HG02970 (cell line): ENCODE measurements around the gene WDFY4.

ENCODE experiments used
- ATAC-seq: cut with Tn5 transposase; IDR thresholded peaks from one replicate; pipeline ENCODE4 v1.9.1; 2021; ENCODE audit warnings: mild to moderate bottlenecking, moderate library complexity, moderate number of reproducible peaks; ENCODE audit not compliant: unreplicated experiment, low FRiP score

Gene WDFY4

DNA sequence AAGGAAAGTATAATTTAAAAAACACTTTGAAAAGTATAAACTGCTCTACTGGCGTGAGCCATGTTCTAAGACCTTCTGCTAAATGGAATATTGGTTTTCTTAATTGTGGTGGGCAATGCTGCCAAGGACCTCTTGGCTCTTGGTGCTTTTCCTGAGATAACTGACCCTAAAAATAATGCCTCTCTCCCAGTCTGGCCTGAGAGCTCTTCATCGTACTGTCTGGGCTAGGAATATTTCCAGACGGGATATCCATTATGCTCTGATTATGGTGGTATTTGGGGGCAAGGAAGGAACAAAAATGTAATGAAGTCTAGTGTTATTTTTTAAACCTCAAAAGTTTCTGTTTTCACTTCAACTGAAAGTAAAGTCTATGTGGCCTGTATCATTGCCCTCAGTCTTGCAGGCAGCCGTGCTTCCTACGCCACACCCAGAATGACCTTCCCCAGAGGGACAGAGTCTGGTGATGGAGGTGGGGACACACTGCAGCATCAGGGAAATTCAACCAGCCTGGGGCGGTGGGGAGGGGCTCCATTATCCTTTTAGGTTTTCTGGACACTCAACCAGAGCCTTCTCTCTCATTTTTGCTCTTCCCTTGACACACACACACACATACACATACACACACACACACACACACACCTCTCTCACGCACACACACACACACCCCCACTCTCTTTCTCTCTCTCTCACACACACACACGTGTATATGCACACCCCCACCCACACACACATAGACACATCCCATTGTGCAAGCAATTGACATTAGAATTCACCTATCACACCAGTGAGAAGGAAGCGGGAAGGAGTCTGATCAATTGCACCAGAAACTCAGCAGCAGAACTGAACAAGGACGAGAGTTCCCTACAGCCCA is 155.4 kb downstream of the WDFY4 start:
- ATAC-seq, result no peak

DNA sequence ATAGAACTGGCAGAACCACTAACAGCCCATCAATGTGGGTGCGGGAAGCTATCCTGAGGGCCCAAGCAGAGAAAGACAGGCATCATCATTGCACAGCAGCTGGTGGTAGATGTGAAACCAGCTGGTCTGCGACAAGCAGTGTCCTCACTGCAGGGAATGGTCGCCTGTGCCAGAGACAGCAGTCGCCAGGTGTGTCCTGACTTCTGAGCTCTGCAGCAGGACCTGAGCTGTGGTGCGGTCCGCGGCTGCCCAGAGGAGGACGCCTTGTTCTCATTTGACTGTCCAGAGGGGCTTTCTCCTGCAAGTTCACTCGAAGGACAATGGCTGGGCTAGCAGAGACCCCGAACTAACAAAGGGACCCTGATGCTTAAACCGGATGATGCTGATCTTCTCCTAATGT is 157.6 kb downstream of the WDFY4 start:
- no peak for ATAC-seq

DNA sequence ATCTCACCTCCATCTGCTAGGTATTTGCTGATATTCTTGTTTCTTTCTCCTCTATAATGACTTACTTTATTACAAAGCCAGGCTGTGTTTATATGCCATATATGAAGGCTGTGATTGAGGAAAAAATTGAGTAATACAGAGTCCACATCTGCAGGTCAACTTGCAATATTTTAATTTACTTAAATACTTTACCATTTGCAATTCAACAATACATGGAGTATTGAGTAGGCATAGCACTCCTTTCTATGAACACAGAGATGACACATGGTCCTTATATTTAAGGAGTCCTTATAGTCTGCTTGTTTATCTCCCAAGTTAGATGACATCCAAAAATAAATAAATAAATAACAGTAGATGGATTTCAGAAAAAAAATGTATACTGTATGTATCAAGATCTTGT is 158.5 kb downstream of the WDFY4 start:
- no peak for ATAC-seq

DNA sequence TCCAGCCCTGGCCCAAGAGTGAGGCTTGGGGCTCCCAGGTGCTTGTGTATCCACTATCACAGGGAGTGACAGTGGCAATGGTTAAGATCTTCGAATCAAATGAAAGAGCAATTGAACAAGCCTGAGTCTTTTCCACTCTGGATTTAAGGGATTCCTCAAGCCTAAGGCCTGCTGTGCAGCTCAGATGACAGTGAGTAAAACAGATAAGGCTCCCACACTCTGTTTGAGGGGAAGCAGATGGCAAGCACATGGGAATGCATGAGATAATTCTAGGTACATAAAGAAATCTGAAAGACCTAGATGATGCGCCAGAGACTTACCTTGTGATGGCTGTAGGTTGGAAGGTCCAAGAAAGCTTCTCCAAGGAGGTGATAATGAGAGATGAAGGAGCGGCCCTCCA is 159.9 kb downstream of the WDFY4 start:
- no peak for ATAC-seq

DNA sequence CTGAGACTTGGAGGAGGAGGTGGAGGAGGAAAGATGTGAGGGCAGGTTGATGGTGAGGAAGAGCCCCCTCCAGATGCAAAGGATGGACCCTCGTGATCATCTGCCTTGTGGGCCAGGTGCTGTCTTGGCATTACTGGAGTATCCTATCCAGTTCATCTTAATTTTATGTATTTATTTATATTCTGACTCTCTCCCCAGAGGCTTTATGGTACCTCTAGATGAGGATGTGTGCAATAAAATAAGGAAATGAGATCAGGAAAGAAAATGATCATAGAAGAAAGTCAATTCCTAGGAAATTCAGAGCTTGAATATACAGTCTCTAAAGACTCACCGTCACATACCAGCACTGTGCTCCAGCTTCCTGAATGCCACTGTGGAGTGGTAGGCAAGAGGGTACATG is 160.8 kb downstream of the WDFY4 start:
- ATAC-seq, result no peak

DNA sequence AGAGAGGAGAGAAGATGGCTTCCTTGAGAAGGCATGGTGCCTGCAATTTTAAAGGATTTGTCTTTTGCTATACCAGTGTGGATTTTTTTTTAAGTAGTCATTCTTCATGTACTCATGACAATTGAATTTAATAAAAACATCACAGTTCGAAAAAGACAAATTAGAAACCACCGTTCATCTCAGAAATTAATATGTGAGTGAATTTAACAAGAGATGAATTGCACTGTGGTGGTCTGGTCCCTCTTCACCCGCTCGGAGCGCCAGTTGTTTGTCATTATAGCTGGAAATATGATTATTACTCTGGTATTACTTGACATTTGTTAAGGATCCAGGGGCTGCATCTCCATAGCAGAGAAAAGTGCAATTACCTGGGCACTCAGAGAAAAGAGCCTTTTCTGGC is 163.0 kb downstream of the WDFY4 start:
- ATAC-seq, result no peak

DNA sequence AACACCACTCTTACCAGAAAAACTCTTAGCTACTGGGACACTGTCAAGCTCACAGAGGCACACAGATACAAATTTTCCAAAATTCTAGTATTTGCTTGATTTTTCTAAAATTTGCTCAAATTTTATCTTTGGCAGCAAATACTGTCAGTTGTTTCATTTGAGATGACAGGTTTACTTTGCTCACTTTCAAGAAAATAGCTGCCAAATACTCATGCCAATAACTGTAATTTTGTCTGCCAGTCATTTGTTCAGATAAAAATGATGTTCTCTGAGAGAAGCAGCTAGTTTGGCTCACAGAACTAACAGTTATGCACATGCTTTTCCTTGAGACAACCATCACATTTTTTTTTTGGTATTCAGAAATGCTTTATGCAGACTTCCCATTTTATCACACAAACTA is 172.2 kb downstream of the WDFY4 start:
- no peak for ATAC-seq

DNA sequence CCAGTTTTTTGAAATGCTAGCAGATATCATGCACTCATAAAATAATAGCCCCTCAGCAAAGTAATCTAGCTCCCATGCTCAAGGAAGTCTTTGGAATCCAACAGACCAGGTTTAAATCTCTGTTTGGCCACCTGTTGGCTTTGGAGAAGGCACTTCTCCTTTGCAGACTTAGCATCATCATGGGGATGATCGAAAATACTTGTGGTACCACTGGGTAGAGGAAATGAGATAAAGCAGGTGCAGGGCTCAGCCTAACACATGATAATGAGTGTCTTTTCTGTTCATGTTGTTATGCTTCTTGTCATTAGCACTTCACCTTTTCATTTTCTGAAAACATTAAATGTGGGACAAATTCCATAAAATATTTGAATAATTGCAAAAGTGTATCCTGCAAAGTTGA is 187.6 kb downstream of the WDFY4 start:
- ATAC-seq, result no peak

DNA sequence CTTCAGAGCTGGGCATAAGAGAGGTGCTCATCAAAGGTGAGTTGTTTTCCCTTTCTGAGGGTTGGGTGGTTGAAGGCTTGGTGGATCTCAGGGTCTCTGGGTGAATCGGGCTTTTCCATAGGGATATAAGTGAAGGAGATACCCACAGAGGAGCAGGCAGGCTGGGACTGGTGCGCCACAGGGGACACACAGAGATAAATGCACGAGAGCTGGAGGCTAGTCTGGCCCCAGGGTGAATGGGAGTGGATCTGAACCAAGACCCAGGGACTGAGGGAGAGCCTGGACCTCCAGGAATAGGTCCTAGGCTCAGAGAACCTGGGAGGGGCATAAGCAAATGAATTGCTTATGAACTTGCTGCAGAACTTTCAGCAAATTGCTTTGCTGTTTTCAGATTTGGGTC is 193.4 kb downstream of the WDFY4 start:
- ATAC-seq, result no peak

DNA sequence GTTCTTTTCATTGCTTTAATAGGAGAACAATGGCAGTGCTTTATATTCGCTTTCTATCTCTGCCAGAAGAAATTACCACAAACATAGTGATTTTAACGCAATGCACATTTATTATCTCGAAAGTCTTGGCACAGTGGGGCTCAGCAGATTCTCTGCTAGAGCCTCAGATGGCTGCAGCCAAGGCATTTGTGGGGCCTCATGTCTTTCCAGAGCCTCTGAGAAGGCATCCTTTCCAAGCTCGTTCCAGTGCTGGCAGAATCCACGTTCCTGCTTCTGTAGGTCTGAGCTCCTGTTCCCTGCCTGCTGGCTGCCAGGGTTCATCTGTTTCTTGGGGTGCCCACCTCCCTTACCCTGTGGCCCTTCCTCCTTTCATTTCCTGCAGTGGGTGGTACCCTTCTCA is 194.8 kb downstream of the WDFY4 start:
- ATAC-seq, result no peak

DNA sequence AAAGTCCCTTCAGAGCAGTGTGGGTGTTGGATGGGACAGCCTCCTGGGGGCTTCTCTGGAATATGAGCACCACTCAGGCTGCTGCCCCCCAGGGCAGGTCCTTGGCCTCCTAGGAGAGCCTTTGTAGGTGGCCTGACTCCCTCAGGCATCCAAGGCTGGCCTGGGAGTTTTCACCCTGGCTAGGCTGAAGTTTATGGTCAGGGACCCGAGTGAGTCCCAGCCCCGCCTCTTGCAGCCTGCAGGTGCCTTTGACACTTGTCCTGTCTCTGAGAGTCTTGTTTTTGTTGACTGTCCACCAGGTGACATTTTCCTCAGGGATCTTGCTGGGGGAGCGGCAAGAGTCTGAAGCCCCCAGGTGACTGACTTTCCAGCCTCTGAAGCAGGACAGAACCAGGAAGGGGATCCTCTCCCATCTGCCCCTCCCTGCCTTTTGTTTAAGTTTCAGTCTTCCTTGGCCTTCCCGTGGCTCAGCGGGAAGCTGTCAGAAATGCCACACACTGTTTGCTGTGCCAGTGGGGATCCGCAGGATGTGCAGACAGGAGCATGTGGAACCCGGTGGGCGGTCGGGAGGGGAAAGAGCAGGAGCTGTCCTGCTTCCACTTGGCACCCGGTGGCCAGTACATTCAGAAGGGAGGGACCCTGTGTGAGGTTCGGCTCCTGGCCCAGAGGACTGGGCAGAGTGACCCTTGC is 195.5 kb downstream of the WDFY4 start:
- no peak for ATAC-seq

DNA sequence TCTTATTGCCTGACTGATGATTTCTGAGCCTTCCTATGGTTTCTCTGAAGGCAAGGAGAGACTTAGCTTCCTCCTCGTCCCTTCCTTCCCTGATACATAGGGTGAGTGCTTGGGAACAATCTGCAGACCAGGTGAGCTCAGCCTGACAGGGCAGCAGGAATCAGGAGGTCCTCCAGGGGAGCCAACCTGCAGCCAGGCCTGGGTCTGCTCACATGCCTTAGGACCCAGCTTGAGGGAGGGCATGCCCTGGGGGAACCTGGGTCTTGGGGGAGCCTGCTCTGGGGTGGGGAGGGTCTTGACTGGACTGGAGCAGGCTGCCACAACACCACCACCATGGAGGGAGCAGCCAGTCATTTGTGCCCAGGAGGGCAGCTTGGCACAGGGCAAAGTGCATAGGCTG is 197.3 kb downstream of the WDFY4 start:
- no peak for ATAC-seq

DNA sequence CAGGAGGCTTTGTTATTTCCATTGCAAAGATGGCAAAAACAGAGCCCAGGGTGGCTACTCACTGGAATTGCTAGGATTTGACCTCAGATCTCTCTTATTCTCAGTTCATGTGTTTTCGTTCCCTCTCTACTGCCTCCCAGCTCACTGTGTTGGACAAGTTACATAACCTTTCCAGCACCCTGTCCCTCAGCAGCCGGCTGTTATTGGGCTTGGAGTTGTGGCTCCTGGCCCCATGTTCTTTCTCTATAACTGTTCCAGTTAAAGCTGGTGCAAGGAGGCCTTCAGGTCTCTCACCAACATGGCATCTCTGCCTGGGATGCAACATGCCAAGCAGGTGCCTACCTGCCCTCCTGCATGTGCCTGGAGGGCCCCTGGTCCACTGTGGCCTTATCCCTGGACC is 198.2 kb downstream of the WDFY4 start:
- ATAC-seq, result no peak

DNA sequence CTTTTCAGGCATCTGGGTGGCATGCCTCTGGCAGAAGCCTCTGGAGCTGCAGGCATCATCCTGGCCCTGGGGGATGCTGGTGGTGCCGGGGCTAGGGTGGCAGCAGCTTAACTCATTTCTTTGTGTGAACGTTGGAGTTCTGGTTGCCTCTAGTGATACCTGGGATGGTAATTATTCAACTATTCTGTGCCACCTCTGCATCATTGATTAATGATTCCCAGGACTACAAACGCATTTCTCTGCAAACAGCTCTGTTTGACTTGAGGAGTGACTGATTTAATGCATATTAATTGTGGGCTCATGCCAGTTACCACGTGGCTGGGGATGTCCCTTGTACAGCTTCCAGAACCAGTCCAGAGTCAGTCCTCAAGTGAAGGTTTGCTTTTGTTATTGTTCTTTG is 199.0 kb downstream of the WDFY4 start:
- no peak for ATAC-seq

DNA sequence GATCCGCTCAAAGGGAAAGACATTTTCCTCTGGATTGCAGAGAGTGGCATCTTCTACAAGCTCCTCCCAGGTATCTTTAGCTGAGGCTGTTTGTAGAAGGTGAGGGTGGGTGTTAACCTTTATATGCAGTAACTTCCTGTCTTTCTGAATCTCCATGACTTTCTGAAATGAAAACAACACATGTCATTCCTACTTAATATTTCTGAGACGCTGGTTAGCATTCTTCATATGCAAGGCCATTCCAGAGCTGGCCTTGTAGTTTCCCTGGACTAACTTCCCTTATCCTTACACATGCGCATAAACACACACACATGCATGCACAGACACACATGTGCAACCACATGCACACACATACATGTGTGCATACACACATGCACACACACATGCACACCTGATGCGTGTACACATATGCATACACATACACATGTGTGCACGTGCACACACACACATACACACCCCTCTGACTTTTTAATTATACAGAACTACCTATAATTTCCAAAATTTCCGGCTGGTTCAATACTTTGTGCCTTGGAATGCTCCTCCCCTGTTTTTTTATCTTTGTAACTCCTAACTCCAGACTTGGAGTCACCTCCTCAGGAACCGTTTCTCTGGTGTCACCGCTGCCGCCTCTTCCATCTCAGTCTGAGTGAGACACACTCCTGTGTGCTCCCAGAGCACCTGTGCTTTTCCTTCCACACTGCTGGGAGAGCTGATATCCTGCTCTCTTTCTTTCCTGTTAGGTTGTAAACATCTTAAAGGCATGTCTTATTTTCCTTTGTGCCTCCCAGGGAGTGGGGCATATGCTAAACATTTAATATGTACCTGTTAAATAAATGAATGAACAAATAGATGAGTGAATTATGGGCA is 199.7 kb downstream of the WDFY4 start:
- no peak for ATAC-seq

DNA sequence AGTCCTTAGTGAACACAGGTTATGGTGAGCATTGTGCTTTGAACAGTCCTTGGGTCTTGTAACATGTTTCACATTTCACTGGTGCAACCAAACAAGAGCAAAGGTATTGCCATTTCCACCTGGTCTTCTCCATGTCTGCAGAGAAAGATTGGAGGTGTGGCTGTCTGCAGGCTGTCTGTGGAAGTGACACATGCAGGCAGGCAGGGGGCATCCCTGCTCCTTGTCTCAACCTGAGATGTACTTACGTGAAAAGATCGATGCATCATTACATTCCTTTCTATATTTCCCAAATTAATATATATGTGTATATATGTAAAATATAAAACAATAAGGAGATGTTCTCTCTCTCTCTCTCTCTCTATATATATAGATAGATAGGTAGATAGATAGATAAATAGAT is 200.7 kb downstream of the WDFY4 start:
- no peak for ATAC-seq

DNA sequence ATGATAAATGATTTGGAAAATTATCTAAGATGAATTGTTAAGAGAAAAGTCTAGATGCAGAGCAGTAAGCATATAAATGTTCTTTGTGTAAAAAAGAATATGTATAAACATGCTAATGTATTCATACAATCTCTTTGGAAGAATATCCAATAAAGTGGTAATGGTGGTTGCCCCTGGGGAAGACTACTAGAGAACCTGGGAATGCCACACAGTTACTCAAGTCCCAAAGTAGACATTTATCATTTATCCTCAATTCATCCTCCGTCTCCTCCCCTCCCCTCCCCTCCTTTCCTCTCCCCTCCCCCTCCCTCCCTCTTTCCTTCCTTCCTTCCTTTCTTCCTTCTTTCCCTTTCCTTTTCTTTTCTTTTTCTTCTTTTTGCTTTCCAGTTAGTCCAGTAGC is 203.3 kb downstream of the WDFY4 start:
- no peak for ATAC-seq

DNA sequence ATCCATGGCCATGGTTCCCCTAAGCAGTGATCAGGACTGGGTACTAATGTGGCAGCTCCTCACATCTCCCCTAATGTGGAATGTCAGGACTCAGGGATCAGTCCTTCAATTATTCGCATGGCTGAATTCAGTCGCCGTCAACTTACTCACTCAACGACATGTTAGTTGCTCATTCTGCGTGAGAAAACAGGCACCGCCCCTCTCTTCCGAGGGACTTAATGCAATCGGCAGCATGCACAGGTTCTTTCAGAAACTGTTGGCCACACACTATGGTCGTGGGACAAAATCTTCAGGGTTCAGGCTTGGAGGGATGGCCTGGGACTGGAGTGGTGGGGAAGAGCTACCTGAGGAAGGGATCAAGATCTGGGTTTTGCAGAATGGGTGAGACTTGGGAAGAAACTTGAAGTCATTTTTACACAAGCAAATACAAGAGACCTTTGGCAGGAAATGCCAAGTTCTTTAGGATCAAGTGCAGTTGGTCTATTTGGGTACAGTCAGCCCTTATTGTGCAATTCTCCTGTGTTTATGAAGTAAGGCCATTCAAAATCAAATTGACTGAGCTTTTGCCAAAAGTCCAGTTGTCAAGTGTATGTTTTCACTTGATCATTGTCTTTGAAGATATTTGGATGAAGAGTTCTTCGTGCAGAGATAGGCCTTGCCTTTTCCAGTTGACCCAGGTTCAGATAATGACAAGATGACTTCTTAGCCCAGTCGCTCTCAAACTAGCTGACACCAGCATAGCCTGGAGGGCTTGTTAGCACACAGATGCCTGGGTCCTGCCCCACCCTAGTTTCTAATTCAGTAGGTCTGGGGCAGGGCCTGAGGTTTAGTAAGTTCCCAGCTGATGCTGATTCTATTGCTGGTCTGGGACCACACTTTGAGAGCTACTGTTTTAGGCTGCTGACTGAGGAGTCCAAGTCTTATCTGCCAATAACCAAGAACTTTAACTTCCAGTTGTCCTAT is 206.5 kb downstream of the WDFY4 start:
- no peak for ATAC-seq

DNA sequence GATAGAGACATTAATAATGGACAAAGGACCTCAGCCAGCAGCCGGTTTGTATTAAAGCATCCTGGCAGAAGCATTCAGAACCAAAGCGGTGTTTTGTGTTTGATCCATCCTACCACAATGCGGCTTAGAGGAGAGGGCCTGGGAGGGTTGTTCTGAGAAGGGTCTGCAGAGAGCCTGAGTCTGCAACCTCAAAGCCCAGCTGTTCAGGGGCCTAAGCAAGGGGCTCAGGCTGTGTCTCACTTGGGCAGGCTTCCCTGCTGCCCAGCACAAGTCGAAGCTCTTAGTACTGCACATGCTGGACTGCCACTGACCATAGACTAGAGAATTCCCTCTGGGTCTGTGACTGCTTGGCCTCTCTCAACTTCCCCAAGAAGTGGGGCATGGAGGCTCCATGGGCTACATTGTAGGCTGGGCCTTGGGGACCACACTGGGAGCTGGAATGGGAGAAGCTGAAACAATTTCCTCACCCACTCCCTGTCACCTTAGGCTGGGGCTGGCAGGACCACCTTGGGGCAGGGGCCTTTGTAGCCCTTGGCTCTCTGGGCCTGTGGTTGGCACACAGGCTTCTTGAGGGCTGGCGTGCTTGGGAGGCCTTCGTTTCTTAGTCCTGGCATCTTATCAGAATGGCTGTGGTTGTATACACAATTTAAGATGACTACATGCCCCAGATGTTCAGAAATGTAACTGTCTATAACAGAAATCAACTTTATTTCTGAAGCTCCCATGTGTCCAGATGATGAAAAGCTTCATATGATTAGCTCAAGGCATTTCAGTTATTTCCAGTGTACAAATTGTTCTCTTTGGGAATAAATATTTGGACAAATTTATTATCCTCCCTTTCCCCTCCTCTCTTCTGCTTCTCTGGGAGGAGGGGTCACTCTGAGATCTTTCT is 210.5 kb downstream of the WDFY4 start:
- no peak for ATAC-seq
